AG08395 (cell line): ENCODE measurements around the gene PLXNA4.

Experiments
- DNase-seq: peaks from one replicate; pipeline ENCODE4 v3.0.0; 2012; ENCODE audit warnings: mixed read lengths, low spot score

The PLXNA4 gene

GRCh38 chr7:132475037-132475668 lies 101.1 kb downstream of the PLXNA4 start:
- no peak for DNase-seq

- peak; percentile 83 for DNase-seq
These were observed 103.7 kb downstream of the PLXNA4 start for GRCh38 chr7:132472463-132473120.

GRCh38 chr7:132471515-132471914 lies 104.8 kb downstream of the PLXNA4 start:
- no peak for DNase-seq

- no peak for DNase-seq
These were observed 106.6 kb downstream of the PLXNA4 start for GRCh38 chr7:132469681-132470080.

- no peak for DNase-seq
These were observed 107.0 kb downstream of the PLXNA4 start for GRCh38 chr7:132469264-132469663.

- DNase-seq = no peak
These were observed 109.9 kb downstream of the PLXNA4 start for GRCh38 chr7:132466367-132466766.

- DNase-seq = no peak
These were observed 110.8 kb downstream of the PLXNA4 start for GRCh38 chr7:132465516-132465915.

GRCh38 chr7:132464740-132465139 lies 111.5 kb downstream of the PLXNA4 start:
- DNase-seq = peak; percentile 79

- DNase-seq = no peak
These were observed 112.3 kb downstream of the PLXNA4 start for GRCh38 chr7:132463922-132464321.

- DNase-seq = no peak
These were observed 113.8 kb downstream of the PLXNA4 start for GRCh38 chr7:132462478-132462877.

- DNase-seq = no peak
These were observed 115.2 kb downstream of the PLXNA4 start for GRCh38 chr7:132461032-132461592.

GRCh38 chr7:132458729-132459128 lies 117.5 kb downstream of the PLXNA4 start:
- DNase-seq = no peak

GRCh38 chr7:132457658-132458057 lies 118.6 kb downstream of the PLXNA4 start:
- no peak for DNase-seq

- no peak for DNase-seq
These were observed 119.9 kb downstream of the PLXNA4 start for GRCh38 chr7:132456418-132456817.

- DNase-seq = no peak
These were observed 120.9 kb downstream of the PLXNA4 start for GRCh38 chr7:132455378-132455777.

- DNase-seq = no peak
These were observed 122.4 kb downstream of the PLXNA4 start for GRCh38 chr7:132453826-132454225.

GRCh38 chr7:132451161-132451560 lies 125.1 kb downstream of the PLXNA4 start:
- DNase-seq = no peak

GRCh38 chr7:132450696-132451095 lies 125.6 kb downstream of the PLXNA4 start:
- DNase-seq = no peak

GRCh38 chr7:132450188-132450587 lies 126.1 kb downstream of the PLXNA4 start:
- DNase-seq = no peak

- DNase-seq = no peak
These were observed 129.5 kb downstream of the PLXNA4 start for GRCh38 chr7:132446666-132447278.

GRCh38 chr7:132446260-132446659 lies 130.0 kb downstream of the PLXNA4 start:
- no peak for DNase-seq

- peak; percentile 15 for DNase-seq
These were observed 132.3 kb downstream of the PLXNA4 start for GRCh38 chr7:132443761-132444520.
